HG03064 (cell line): ENCODE measurements around the gene SIK3.

Source experiments
- ATAC-seq: cut with Tn5 transposase; IDR thresholded peaks from one replicate; pipeline ENCODE4 v1.9.1; 2021; ENCODE audit warnings: low read depth; ENCODE audit not compliant: unreplicated experiment

The SIK3 gene

GRCh38 chr11:116976941-116977570 lies 121.2 kb downstream of the SIK3 start:
- no peak for ATAC-seq

GRCh38 chr11:116975661-116976060 lies 122.6 kb downstream of the SIK3 start:
- no peak for ATAC-seq

- no peak for ATAC-seq
These were observed 125.0 kb downstream of the SIK3 start for GRCh38 chr11:116973270-116973669.

- no peak for ATAC-seq
These were observed 125.5 kb downstream of the SIK3 start for GRCh38 chr11:116972691-116973090.

- no peak for ATAC-seq
These were observed 127.5 kb downstream of the SIK3 start for GRCh38 chr11:116970485-116971292.

GRCh38 chr11:116969694-116970093 lies 128.5 kb downstream of the SIK3 start:
- no peak for ATAC-seq

- no peak for ATAC-seq
These were observed 134.0 kb downstream of the SIK3 start for GRCh38 chr11:116964269-116964668.

GRCh38 chr11:116963813-116964212 lies 134.4 kb downstream of the SIK3 start:
- no peak for ATAC-seq

GRCh38 chr11:116962108-116962507 lies 136.1 kb downstream of the SIK3 start:
- no peak for ATAC-seq

- no peak for ATAC-seq
These were observed 137.3 kb downstream of the SIK3 start for GRCh38 chr11:116960930-116961329.

GRCh38 chr11:116958246-116958645 lies 140.0 kb downstream of the SIK3 start:
- no peak for ATAC-seq

GRCh38 chr11:116955949-116956348 lies 142.3 kb downstream of the SIK3 start:
- no peak for ATAC-seq

- no peak for ATAC-seq
These were observed 142.7 kb downstream of the SIK3 start for GRCh38 chr11:116955548-116955947.

GRCh38 chr11:116953530-116954285 lies 144.5 kb downstream of the SIK3 start:
- no peak for ATAC-seq

GRCh38 chr11:116951762-116952161 lies 146.5 kb downstream of the SIK3 start:
- no peak for ATAC-seq

GRCh38 chr11:116950210-116950609 lies 148.0 kb downstream of the SIK3 start:
- ATAC-seq, result no peak

- ATAC-seq, result no peak
These were observed 149.8 kb downstream of the SIK3 start for GRCh38 chr11:116948391-116948790.

GRCh38 chr11:116946414-116946813 lies 151.8 kb downstream of the SIK3 start:
- ATAC-seq, result no peak

- ATAC-seq, result no peak
These were observed 158.7 kb downstream of the SIK3 start for GRCh38 chr11:116939499-116939898.

- no peak for ATAC-seq
These were observed 159.7 kb downstream of the SIK3 start for GRCh38 chr11:116938471-116939070.
